Measurements from ENCODE around the gene HOXC11.
A peak's percentile ranks its signal among the peaks of the same experiment; 100 is the strongest.

Gene HOXC11

GRCh38 chr12:53997204-53998109 lies 24.5 kb downstream of the HOXC11 start:
- peak; percentile 65 for DNase-seq (ENCODE audit: low spot score)

DNA sequence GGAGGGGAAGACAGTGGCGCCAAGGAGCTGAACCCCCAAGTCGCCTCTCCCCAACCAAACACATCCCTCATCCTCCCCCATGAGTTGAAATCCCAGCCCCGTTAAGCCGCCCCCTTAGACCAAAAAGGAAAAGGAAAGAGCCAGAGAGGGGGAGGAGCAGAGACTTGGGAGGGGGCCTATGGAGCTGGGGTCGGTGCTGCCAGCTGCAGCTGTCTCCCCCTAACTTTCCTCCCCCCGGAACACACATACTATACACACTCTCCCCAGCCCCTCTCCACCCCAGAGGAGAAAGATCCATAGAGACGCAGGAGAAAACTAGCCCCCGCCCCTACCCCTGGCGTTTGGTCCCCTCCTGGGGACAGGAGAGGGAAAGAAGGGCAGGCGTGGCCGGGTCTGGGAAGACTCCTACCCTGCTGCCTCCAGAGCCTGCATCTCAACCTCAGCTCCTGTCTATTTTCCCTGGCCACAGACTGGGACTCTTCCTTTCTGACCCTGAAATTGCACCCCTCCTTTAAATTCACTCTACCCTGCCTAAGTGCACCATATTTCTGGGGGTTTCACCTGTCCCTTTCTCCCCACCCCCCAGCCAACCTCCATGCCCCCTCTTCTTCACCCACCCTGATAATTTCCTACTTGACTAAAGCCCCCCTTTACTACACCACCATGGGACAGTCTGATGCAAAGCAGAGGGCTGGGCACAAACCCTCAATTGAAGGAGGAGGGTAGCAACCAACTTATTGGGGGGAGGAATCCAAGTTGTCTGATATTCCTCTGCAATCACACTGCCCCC lies 25.4 kb downstream of the HOXC11 start:
- peak; percentile 63 for DNase-seq (ENCODE audit: low spot score)

DNA sequence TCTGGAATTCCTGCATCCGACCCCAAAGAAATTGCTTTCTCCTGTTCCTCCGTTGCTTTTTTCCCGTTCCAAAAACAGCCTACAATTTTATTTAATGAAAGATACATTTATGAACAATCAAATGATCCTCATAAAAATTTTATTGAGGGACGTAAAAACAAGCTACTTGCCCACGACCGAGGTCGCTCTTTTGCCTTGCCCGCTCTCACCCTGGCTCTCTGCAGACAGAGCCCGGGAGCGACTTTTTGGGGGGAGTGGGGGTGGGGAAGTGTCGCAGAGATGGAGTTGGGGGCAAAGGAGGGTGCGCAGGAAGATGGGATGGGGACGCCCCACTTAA lies 25.9 kb downstream of the HOXC11 start:
- DNase-seq (ENCODE audit: low spot score) = no peak

DNA sequence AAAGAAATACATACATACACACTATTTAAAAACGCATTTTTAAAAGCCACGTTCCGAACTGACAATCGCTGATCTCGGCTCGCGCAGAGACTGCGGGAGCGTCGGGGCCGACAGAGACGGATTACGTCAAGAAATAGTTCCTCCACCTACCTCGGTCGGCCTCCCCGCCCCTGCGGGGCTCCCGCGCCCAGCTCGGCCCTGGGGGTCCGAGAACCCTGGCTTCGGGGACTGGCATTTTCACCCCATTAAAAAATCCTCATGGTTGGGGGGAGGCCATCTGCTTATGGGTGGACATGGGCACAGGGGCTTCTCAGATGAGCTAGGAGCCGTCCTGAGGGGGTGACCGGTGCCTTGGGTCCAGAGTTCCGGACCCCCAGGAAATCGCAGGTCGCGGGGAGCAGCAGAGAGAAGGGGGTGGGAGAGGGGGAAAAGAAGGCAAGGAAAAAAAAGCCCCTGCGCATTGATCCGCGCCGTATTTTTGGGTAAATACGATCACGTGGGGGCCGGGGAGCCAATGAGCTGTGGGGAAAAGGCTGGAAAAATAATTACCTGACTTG lies 26.7 kb downstream of the HOXC11 start:
- DNase-seq (ENCODE audit: low spot score) = peak; percentile 64

DNA sequence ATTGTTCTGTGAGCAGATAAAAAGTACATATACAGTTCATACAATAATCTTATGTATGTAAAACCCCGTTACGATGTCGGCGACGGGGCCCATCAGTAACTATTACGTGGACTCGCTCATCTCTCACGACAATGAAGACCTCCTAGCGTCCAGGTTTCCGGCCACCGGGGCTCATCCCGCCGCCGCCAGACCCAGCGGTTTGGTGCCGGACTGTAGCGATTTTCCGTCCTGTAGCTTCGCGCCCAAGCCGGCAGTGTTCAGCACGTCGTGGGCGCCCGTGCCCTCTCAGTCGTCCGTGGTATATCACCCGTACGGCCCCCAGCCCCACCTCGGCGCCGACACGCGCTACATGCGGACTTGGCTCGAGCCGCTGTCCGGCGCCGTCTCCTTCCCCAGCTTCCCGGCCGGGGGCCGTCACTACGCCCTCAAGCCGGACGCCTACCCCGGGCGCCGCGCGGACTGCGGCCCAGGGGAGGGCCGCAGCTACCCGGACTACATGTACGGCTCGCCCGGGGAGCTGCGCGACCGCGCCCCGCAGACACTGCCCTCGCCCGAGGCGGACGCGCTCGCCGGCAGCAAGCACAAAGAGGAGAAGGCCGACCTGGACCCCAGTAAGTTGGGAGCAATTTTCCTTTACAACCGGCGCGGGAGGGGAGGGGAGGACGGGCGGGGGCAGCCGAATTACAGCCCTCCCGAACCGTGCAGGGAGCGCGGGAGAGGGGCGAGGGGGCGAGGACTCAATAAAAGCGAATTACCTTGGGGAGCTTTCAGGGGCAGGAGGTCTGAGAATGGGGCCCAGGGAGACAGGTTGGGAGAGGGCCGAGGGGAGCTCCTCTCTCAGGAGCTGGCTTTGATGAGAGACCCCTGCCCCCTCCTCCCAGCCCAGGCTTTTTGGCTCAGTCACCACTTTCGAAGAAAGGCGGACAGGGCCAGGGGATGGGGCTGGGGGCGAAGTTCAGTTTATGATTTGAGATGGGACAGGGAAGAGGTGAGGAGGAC lies 27.5 kb downstream of the HOXC11 start, which contains the start of gene HOXC9:
TSS of gene HOXC9 (plus strand) at position 46 of the 999 bp plus-strand sequence. CDS start at position 74, 28 bp downstream.
- DNase-seq (ENCODE audit: low spot score) = no peak

GRCh38 chr12:54001283-54002187 lies 28.6 kb downstream of the HOXC11 start:
- DNase-seq (ENCODE audit: low spot score) = no peak

DNA sequence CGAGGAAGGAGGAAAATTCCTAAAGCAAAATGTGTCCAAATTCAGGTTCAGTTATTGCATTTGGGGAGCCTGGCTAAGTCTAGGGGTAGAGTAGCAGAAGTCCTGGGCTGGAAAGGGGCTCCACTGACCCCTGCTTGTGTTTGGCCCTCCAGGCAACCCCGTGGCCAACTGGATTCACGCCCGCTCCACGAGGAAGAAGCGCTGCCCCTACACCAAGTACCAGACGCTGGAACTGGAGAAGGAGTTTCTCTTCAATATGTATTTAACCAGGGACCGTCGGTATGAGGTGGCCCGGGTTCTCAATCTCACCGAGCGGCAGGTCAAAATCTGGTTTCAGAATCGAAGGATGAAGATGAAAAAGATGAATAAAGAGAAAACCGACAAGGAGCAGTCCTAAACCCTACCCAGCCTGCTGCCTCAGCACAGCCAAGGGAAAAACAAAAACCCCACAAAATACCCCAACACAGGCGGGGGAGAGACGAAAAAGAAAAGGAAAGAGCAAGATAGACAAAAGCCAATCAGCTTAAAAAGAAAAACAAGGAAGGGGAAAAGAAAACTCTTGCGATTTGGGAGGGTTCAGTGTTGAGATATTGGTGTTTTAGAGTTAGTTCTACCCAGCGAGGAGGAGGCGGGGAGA lies 29.5 kb downstream of the HOXC11 start:
- no peak for DNase-seq (ENCODE audit: low spot score)

DNA sequence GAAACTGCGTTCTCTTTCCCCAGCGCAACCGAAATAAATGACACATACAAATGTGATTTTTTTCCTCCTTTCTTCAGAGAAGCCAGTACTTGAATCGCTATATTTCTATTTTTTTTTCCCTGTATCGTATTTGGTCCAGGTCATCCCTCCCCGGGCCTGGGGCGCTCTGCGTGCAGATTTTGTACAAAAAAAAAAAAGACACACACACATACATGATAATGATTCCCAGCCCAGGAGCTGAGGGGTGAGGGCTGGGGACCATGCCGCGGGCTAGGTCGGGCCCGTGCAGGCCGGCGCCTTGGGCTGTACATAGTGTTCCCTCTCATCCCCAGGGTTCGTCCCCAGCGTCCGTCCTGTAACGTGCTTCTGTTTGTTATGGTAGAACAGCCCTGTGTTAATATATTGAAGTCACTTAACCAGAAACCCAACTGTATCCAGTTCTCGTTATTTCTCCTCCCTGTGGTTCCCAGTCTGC lies 30.0 kb downstream of the HOXC11 start:
- DNase-seq (ENCODE audit: low spot score) = no peak

DNA sequence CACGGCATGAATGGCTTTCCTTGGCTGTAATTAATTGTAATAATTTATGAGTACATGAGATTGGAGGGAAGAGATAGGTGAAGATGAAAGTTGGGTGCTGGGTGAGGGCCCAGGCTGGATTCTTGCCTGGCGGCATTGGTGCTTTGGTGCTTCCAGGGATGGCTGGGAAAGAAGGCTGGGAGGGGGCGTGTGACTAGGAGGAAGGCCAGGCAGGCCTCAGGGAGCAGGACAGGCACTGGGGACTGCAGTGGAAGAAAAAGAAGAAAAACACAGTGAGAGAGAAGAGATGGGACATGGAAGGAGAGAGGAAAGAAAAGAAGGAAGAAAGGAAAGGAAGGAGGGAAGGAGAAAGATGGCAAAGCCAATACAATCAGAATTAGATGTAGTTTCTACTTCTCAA lies 30.7 kb downstream of the HOXC11 start:
- DNase-seq (ENCODE audit: low spot score) = no peak

DNA sequence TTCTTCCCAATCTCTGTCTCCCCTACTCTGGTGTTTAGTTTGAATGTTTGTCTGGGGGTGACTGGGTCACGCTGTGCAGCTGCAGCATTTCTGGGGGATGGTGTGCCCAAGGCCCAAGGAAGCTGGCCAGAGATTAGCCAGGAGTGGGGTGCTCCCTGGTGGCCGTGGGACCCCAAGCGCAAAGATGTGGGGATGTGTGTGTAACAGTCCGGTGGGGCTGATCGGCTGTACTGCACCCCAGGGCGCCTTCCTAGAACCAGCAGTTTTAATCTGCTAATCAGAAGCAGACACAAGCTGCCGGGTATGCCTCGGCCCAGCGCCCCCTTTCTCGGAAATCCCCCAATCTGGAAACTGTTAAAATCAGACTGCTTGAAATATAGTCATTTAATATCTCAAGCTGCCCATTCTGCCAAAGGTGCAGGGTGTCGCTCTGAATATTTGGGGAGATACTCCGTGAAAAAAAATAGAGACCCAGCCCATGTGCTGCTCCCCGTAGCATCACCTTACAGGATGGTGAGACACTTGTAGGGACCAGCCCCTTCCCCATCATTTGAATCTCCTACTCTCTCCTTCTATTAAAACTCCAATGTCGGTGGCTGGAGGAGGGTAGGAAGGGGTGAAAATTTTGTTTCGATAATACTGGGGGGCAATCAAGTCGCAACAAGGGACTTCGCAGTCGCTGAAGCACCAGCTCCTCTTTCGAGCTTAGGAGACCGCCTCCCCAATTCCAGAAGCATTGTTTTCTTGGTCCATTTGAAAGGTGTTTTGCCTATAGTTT lies 31.3 kb downstream of the HOXC11 start:
- no peak for DNase-seq (ENCODE audit: low spot score)

DNA sequence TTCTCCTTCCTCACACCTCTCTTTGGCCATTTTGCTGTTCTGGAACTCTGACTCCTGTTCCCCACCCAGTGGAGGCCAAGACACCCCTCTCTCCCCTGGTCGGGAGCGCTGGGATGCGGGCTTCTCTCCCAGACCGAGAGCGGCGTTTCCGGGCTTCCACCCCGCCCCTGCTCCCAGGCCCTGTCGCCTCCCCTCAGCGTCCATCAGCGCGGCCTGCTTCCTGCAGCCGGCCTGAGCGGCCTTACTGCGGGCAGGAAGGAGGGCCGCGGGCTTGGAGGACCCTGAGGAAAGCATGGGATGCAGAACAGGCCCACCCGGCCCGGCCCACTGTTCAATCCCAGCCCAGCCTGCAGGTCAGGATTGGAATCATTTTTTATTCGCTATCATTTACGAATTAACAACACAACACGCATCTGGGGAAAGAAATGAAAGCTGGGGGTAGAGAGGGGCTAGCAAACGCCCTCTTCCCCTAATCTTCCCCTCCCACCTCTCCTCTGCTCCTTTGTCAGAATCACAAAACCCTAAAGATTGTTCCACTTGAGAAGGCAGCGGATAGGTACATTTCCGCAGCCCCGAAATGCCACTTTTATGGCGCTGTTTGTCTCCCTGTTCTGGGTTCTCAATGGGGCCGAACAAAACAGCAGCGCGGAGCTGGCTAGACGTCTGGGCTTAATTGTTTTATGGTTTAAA lies 32.1 kb downstream of the HOXC11 start:
- no peak for DNase-seq (ENCODE audit: low spot score)

DNA sequence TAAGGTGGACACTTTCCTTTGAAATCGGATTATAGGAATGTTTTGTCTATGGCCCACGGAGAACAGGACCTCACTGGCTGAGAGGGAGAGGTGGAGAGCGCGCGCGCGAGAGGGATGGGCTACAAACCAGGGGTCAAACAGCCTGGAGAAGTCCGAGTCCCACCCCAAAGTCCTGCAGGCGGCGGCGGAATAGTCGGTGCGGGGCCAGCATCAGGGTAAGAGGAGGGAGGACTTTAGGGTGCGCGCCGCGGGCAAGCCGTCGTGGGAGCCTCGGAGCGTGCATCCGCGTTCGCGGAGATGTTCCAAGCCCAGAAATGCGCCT lies 32.6 kb downstream of the HOXC11 start:
- no peak for DNase-seq (ENCODE audit: low spot score)

DNA sequence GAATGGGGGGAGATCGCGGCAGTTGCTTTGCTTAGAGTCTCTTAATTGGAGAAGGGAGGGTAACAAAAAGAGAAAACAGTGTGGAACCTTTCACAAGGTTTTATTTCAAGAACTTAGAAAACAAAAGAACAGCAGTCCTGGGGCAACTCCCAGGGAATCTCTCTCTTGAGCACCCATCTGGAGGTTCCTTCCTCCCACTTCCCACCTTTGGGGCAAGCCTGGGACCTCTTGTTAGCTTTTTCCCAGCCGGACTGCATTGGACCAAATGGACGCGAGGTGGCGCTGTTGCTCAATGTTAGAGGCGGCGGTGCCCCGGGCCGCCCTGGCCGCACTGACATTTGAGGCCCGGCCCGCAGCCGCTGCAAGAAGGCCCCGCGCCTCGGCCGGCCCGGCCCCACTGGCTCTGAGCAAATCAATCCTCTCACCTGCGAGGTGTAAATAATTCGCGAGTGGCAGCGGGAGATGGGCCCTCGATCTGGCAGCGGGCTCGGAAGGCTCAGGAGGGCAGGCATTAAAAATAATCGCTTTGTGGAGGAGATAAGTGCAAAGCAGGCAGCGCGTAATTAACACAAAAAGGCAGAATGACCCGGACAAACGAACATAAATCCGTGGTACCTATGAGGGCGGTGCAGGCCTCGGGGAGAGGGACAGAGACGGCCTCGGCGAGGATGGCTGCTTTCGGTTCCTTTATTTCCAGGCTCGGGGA lies 33.1 kb downstream of the HOXC11 start:
- peak; percentile 91 for DNase-seq (ENCODE audit: low spot score)

GRCh38 chr12:54006559-54007220 lies 33.8 kb downstream of the HOXC11 start:
- DNase-seq (ENCODE audit: low spot score) = no peak

GRCh38 chr12:54007538-54008259 lies 34.8 kb downstream of the HOXC11 start:
- no peak for DNase-seq (ENCODE audit: low spot score)

GRCh38 chr12:54008260-54008552 lies 35.3 kb downstream of the HOXC11 start:
- DNase-seq (ENCODE audit: low spot score) = no peak
